HG03571 (cell line): ENCODE data around the gene RDH5.

ENCODE experiments used
- ATAC-seq: cut with Tn5 transposase; IDR thresholded peaks from one replicate; pipeline ENCODE4 v1.9.1; 2021; ENCODE audit not compliant: unreplicated experiment

Gene RDH5

DNA sequence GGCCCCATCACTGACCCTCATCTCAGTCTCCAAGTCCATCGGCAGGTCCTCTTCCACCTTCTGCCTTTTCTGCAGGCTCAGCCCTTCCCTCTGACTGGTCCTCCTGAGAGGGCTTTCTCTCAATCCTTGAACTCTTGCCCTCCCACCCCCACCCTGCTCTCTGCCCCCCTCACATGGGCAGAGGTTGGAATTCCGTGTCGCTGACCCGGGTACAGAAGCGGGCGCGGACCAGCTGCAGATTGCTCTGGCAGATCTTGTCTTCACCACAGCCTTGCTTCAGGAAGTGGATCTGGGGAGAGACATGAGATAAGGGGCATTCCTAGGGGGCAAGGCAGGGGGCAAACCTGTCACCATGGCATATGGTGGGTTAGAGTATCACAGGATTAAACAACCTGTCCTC, 24.8 kb upstream of the RDH5 start:
- ATAC-seq, result no peak

- no peak for ATAC-seq
Measured at GRCh38 chr12:55696141-55696540, 24.1 kb upstream of the RDH5 start.

DNA sequence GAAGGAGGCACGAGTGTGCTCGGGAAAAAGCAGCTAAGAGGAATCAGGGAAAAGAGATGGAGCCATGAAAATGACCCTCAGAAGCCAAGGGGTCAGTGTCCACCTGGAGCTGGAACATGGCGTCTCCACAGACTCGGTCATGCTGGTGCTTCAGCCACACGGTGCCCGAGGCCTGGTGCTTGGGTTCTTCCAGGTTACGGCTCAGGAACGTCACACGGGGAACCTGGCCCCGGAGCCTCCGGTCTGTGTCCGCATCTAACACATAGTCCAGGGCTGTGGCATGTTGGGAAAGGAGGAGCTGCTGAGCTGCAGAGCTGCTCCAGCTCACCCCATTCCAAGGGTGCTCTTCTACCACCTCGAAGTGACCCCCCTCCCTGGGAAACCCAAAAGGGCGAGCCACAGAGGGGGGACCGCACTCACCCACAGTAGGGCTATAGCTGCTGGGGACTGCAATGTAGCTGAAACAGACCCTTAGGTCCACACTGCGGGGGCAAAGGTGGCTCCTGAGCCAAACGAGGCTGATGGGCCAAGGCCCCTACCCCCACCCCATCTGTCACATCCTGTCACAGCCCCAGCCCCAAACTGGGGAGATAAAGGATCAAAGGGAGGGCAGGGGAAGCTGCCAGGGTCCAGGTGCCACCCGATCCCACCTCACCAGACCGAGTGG, 23.3 kb upstream of the RDH5 start:
- no peak for ATAC-seq

- ATAC-seq, result no peak
Measured at GRCh38 chr12:55697686-55698085, 22.5 kb upstream of the RDH5 start.

GRCh38 chr12:55698241-55698955, 21.8 kb upstream of the RDH5 start:
- ATAC-seq, result no peak

DNA sequence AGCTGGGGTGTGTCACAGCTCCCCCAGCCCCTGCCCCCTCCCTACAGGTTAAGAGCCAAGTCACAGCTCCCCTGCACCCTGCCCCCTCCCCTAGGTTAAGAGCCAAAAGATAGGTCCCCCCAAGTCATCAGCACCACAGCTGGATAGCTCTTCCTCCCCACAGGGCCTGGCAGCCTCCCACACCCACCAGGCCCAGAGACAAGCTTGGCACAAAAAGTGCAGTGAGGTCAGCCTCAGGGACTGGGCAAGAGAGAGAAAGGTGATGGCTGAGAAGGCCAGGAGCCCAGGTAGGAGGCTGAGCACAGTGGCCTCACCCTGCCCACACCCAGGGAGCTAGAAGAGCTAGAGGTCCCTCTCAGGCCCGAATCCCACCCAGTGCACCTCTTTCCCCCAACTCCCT, 21.2 kb upstream of the RDH5 start:
- no peak for ATAC-seq

DNA sequence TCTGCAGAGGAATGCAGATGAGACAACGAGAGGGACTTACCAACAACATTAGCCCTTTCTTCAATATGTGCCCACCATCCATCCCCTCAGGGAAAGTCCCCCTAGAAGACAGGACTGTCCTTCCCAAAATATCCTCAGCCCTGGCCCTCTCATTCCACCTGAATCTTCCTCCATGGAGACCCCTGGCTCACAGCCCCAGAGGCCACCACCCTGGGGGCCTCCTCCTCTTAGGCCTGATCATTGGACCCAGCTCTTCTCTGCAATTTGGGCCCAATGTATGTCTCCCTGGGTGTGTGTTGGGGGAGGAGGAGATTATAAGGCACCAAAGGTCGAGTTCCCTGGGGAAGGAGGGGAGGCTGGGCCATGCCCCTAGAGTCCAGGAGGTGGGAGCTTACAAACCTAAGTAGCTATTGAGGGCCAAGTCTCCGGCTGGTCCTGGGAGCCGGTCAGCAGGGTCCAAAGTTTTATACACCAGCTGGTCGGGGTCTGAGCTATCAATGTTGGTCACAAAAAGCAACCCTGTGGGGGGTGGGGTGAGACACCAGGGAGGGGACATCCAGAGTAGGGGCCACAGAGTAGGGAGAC, 20.6 kb upstream of the RDH5 start:
- no peak for ATAC-seq

- no peak for ATAC-seq
Measured at GRCh38 chr12:55700255-55701018, 19.8 kb upstream of the RDH5 start.

GRCh38 chr12:55702861-55703260, 17.3 kb upstream of the RDH5 start:
- ATAC-seq, result no peak

- ATAC-seq, result no peak
Measured at GRCh38 chr12:55703288-55703687, 16.9 kb upstream of the RDH5 start.

DNA sequence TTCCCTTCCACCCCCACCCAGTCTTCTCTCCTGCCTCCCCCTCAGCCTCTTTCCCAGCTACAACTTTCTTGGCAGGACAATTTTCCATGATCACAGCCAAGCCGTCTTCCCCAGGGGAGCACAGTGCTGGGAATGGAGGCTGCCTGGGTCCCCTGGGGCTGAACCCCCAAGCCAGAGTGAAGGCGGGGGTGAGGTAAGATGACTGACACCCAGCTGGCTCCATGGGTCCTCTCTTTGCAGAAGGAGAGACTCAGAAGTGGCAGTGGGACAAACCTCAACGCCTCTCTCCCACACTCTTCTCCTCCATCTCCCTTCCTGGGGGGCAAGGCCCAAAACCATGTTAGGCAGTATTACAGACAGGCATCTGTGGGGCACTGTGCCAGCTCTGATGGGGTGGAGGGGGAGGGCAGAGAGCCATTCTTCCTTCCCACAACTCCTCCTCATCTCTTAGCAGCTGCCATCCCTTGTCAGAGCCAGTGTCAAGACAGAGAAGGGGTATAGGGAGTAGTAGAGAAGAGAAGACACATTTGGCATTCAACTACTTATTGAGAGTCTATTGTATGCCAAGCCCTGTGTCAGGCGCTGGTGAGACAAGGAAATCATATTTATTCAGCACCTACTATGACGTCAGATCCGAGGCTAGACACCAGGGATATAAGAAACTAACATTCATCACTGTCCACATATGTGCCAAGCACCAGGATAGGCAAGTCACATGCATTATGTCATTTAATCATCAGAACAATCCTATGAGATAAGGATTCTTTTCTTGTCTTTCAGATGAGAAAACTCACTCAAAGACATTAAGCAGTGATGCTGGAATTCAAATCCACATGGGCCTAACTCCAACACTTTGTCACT, 16.1 kb upstream of the RDH5 start:
- ATAC-seq, result no peak

DNA sequence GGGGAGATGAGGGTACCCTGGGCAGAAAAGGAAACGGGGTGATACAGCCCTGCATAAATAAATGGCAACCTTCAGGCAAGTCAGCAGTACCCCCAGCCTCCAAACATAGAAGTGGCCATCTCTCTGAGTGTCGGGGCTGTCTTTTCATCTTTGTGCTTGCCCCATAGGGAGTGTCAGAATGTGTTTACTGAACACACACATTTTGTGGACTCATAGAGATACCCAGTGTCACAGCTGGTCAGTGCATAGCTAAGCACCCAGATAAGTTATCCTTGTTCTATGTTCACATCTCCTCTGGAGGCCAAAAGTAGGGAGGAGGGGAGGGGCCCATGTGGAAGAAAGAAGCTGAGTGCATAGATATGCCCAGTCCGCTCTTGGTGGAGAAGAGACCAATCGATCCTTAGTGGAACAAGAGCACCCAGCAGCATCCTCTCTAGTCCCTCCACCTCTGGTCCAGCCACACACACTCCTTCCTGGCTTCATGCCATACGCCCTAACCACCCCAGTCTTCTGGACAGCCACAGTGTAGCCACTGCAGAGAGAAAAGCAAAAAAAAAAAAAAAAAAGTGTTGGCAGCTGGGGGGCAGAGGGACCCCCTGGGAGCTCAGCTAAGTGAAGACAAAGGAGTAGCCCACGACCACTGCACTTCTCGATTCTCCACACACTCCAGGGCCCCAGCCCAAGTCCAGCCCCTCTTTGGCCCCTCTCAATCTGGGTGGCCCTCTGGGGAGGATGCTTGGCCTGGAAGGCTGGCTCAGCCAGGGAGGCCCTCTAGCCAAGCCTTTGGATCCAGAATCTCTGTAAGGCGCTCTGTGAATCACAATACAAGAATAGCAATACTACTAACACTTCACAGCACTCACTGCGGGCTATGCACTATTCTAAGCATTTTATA, 15.1 kb upstream of the RDH5 start:
- no peak for ATAC-seq

- no peak for ATAC-seq
Measured at GRCh38 chr12:55705782-55706402, 14.3 kb upstream of the RDH5 start.

DNA sequence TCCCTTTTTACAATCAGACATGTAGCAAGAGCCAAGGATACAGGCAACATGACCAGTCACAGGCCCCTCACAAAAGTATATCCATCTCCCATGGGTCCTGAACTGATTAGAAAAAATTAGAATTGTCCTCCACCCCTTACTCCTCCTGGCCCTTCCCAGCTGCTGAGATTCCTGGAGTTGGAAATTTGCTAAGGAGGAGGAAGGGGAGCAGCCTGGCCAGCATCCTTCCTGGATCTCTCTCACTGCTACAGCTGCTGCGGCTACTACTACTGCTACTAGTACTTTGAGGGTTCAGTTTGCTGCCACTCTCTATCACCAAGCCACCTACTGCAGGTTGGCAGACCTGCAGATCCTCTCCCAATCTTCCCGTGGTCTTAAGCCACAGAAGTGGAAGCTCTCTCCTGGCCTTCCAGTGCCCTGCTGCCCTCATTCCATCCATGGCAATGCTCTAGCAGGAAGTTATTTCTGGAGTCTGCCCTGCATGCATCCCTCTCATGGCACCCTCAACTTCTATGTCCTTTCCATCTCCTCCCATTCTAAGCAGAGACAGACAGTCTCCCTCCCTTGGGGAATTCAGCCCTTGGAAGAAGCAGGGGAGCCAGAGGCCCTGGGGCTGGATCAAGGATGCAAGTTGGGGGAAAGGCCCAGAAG, 13.5 kb upstream of the RDH5 start:
- no peak for ATAC-seq

- ATAC-seq, result no peak
Measured at GRCh38 chr12:55707219-55707671, 12.9 kb upstream of the RDH5 start.

GRCh38 chr12:55707841-55708694, 12.1 kb upstream of the RDH5 start, which contains the start of gene ITGA7:
Gene ITGA7 (minus strand): TSS chr12:55707904. CDS start chr12:55707682, 222 bp downstream.
- ATAC-seq, result no peak

DNA sequence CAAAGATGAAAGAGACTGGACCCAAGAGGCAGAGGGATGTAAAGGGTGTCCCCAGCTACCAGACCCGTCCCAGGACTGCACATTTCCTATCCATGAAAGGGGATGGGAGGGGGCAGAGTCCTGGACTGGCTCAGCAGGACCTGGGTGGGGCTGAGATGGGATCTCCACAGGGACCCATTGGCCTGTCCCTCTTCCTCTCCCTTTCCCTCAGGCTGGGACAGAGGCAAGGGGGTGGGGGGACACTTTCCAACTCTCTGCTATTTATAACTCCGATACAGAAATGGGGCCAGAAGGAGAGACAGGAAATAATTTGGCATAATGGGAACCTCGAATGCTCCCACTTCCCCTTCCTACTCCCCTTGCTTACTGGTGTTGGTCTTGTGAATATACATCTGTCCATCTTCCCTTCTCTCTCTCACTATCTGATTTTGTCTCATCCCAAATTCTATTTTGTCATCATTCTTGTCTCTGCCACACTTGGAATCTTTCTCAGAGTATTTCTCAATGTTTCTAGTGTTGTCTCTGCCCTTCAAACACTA, 11.4 kb upstream of the RDH5 start:
- ATAC-seq, result no peak
